ENCODE data around the gene EFEMP1. TPM values are rescaled to one million over a fixed set of nuclear protein-coding genes. Genes with fewer than 3 reads are reported as not detected.

Gene EFEMP1
- total and polyA plus RNA-seq, 2 experiments from 2014 or later: 0.66 to 2.4 TPM

DNA sequence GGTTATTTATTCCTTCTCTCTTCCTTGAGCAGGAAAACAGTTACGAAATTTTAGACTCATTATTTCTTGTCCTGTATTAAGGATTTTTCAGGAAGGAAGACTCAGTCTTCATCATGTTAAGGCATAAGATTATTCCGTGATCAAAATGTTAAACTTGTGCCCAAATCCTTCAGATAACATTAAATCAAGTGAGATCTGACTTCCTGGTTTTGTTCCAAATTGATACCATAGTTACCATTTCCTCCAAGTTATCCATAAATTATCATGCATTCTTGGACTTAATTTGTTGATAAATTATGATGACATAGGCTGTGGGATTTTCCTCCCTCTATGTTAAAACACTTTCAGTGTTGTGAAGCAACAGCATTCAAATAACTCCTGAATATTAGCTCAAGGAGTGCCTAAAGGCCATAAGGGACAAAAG lies 31.9 kb downstream of the EFEMP1 start:
- Histone ChIP-seq H3K4me1 (ENCODE audit: low read depth) (no peaks in the 10 kb centered on the region), H3K4me3 (no peak overlapping the region), H3K27ac (no peak overlapping the region), H3K9me3 (ENCODE audit: low read depth) (peaks cover 3% of the 10 kb centered on the region), H3K36me3 (no peaks in the 10 kb centered on the region), H3K27me3 (no peaks in the 10 kb centered on the region)
- TF ChIP-seq, protein P1, sequence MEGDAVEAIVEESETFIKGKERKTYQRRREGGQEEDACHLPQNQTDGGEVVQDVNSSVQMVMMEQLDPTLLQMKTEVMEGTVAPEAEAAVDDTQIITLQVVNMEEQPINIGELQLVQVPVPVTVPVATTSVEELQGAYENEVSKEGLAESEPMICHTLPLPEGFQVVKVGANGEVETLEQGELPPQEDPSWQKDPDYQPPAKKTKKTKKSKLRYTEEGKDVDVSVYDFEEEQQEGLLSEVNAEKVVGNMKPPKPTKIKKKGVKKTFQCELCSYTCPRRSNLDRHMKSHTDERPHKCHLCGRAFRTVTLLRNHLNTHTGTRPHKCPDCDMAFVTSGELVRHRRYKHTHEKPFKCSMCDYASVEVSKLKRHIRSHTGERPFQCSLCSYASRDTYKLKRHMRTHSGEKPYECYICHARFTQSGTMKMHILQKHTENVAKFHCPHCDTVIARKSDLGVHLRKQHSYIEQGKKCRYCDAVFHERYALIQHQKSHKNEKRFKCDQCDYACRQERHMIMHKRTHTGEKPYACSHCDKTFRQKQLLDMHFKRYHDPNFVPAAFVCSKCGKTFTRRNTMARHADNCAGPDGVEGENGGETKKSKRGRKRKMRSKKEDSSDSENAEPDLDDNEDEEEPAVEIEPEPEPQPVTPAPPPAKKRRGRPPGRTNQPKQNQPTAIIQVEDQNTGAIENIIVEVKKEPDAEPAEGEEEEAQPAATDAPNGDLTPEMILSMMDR (IDR thresholded peaks at IDR 0.05; ENCODE audit: low read depth, low read length): no peak
- peak in 1 of 2 donors; percentile 61 for DNase-seq (ENCODE audit: low read depth in 1 of 2, low spot score in 1 of 2)

DNA sequence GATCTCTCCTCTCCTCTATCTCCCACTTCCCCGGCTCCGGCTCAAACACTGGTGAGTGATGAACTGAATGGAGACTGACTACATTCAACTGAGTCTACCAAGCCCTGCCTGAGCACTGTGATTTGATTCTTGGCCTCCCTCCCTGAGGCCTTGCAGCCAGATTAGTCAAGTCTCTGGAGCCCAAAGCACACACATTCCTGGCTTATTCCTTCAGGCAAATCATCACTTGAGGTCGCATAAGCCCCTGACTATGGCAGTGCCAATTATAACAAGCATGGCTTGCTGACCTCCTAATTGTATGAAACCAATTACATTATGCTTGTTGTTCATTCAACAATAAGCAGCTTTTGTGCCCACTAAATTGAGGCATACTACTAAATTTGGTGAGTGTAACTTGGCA lies 34.6 kb downstream of the EFEMP1 start:
- no peaks in the 10 kb centered on the region for H3K36me3 ChIP-seq
- no peaks in the 10 kb centered on the region for H3K27me3 ChIP-seq
- no peak overlapping the region for H3K4me3 ChIP-seq
- no peak overlapping the region for H3K27ac ChIP-seq
- TF ChIP-seq, protein P1 (IDR thresholded peaks at IDR 0.05; ENCODE audit: low read depth, low read length): no peak
- peaks cover 3% of the 10 kb centered on the region for H3K9me3 ChIP-seq (ENCODE audit: low read depth)
- DNase-seq (ENCODE audit: low read depth in 1 of 2, low spot score in 1 of 2): peak in 1 of 2 donors; percentile 63
- no peaks in the 10 kb centered on the region for H3K4me1 ChIP-seq (ENCODE audit: low read depth)

DNA sequence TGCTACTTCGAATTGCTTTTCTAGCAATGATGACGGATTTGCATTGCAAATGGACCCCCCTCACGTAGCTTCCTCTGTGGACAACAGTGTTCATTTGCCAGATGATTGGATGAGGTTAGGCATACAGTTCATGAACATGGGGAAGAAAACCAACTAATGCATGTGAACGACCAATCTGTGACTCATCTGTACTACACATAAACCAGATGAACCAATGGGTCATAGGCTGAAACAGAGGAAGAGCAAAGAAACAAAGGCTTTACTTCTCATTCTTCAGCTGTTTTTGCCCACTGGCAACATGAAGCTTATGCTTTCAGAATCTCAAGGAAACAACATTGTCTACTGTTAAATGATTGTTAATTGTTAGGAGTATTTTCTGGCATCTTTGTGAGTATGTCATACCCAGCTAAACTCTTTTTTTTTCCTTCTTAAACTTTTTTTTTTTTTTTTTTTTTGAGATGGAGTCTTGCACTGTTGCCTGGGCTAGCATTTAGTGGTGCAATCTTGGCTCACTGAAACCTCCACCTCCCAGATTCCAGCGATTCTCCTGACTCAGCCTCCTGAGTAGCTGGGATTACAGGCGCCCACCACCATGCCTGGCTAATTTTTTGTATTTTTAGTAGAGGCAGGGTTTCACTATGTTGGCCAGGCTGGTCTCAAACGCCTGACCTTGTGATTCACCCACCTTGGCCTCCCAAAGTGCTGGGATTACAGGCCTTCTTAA lies 35.5 kb downstream of the EFEMP1 start:
- Histone ChIP-seq H3K27me3 (no peaks in the 10 kb centered on the region), H3K4me3 (no peak overlapping the region), H3K27ac (no peak overlapping the region), H3K9me3 (ENCODE audit: low read depth) (peaks cover 3% of the 10 kb centered on the region), H3K4me1 (ENCODE audit: low read depth) (no peaks in the 10 kb centered on the region), H3K36me3 (no peaks in the 10 kb centered on the region)
- TF ChIP-seq, protein P1 (IDR thresholded peaks at IDR 0.05; ENCODE audit: low read depth, low read length): no peak
- DNase-seq (ENCODE audit: low read depth in 1 of 2, low spot score in 1 of 2): peak in 1 of 2 donors; percentile 87

DNA sequence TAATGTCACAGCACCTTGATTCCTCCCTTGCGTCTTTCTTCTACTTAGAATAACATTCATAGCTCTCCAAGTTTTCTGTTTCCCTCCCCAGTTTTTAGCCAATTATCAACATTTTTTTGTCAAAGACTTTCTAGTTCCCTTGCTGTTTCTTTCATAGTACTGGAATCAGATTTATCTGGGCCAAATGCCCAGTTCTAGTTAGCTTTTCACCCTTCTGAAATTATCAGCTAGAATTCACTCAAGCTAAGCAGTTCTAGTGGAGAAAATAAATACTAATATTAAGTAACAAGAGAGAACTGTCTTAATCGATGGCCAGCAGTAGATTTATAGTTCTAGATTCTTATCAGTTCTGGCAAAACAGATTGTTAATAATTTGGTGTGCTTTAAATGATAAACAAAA lies 36.2 kb downstream of the EFEMP1 start:
- no peaks in the 10 kb centered on the region for H3K4me1 ChIP-seq (ENCODE audit: low read depth)
- no peaks in the 10 kb centered on the region for H3K36me3 ChIP-seq
- peak in 1 of 2 donors; percentile 75 for DNase-seq (ENCODE audit: low read depth in 1 of 2, low spot score in 1 of 2)
- H3K9me3 ChIP-seq (ENCODE audit: low read depth): peaks cover 3% of the 10 kb centered on the region
- TF ChIP-seq, protein P1 (IDR thresholded peaks at IDR 0.05; ENCODE audit: low read depth, low read length): no peak
- H3K27me3 ChIP-seq: no peaks in the 10 kb centered on the region
- no peak overlapping the region for H3K4me3 ChIP-seq
- no peak overlapping the region for H3K27ac ChIP-seq

DNA sequence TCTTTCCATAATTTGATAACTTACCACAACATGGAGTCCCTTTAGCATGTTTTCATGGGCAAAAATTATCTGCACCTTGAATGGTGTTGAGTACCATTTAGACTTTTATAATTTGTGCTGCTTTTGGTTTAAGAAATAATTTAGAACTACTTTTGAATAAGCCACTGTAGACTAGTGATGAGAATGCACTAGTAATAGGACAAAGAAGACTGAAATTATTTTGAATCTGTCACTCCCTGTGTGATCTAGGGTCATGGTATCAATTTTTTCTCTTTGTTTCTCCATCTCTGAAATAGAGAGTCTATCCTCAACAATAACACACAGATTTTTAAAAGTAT lies 37.7 kb downstream of the EFEMP1 start:
- Histone ChIP-seq H3K4me1 (ENCODE audit: low read depth) (no peaks in the 10 kb centered on the region), H3K27ac (no peak overlapping the region), H3K9me3 (ENCODE audit: low read depth) (peaks cover 3% of the 10 kb centered on the region), H3K4me3 (no peak overlapping the region), H3K27me3 (no peaks in the 10 kb centered on the region), H3K36me3 (no peaks in the 10 kb centered on the region)
- no peak for DNase-seq (ENCODE audit: low read depth in 1 of 2, low spot score in 1 of 2)
- TF ChIP-seq, protein P1 (IDR thresholded peaks at IDR 0.05; ENCODE audit: low read depth, low read length): no peak

Measured in cardiac muscle cell (in vitro differentiated cells and primary cell).